Natural killer cell (primary cell): ENCODE measurements around the gene DNAH2. TPM values are rescaled to one million over a fixed set of nuclear protein-coding genes. Genes with fewer than 3 reads are reported as not detected.
"Not testable (repeated sequence)": the region's sequence is repeated elsewhere in the genome, so short reads cannot be mapped to it uniquely, and the experiment has no call there.

Source experiments
- ATAC-seq, 3 donors: fragments of 150-1000 bp in 2 of 3; fragments of 200-7000 bp in 1 of 3; cut with Tn5 transposase; 1 replicate in 1 of 3; 2 replicates in 2 of 3; pipeline ENCODE4 v1.10.0; 2021; ENCODE audit warnings: mild to moderate bottlenecking in 2 of 3, moderate library complexity in 2 of 3
- DNase-seq, 2 donors: peaks; one replicate each; pipeline versions ENCODE4 v3.0.0 to v3.0.0-alpha.2; 2013 to 2021; ENCODE audit warnings: mixed read lengths in 1 of 2
- H3K27ac ChIP-seq: one replicate; pipeline ENCODE4 v1.5.1; 2013; ENCODE audit warnings: mild to moderate bottlenecking, low read length
- H3K27me3 ChIP-seq: one replicate; pipeline ENCODE4 v1.6.1; 2013; ENCODE audit warnings: low read length; ENCODE audit not compliant: control insufficient read depth, insufficient read depth
- H3K36me3 ChIP-seq: one replicate; pipeline ENCODE4 v1.6.1; 2013; ENCODE audit warnings: low read length; ENCODE audit not compliant: control insufficient read depth, insufficient read depth
- H3K4me1 ChIP-seq: one replicate; pipeline ENCODE4 v1.6.1; 2013; ENCODE audit warnings: low read length; ENCODE audit not compliant: control insufficient read depth, insufficient read depth
- H3K4me3 ChIP-seq: one replicate; pipeline ENCODE4 v1.5.1; 2013; ENCODE audit warnings: low read length
- H3K9me3 ChIP-seq: one replicate; pipeline ENCODE4 v1.6.1; 2013; ENCODE audit warnings: low read length; ENCODE audit not compliant: control insufficient read depth, insufficient read depth
- H3K27ac Mint-ChIP-seq, 2 donors: one replicate each; pipeline ENCODE4 v1.8.0; 2022; ENCODE audit warnings: mild to moderate bottlenecking in 2 of 2, mixed read lengths in 2 of 2, moderate library complexity in 1 of 2
- H3K27me3 Mint-ChIP-seq, 2 donors: one replicate each; pipeline ENCODE4 v1.8.0; 2022; ENCODE audit warnings: low read depth in 2 of 2, mixed read lengths in 2 of 2
- H3K36me3 Mint-ChIP-seq: one replicate; pipeline ENCODE4 v1.8.0; 2022; ENCODE audit warnings: mixed read lengths
- H3K4me1 Mint-ChIP-seq, 2 donors: one replicate each; pipeline ENCODE4 v1.8.0; 2022; ENCODE audit warnings: mixed read lengths in 2 of 2
- H3K4me3 Mint-ChIP-seq: one replicate; pipeline ENCODE4 v1.8.0; 2022; ENCODE audit warnings: mild to moderate bottlenecking, moderate library complexity, mixed read lengths
- H3K9me3 Mint-ChIP-seq, 2 donors: one replicate each; pipeline ENCODE4 v1.8.0; 2022; ENCODE audit warnings: mixed read lengths in 2 of 2
- WGBS: methylation state at CpG from one replicate; pipeline ENCODE4 v1.1.7; 2013; ENCODE audit warnings: missing lambda C conversion rate; ENCODE audit not compliant: insufficient coverage; 5-methylcytosine and 5-hydroxymethylcytosine counted together
- intact Hi-C: fragments of 100-400 bp; cut with micrococcal nuclease; formaldehyde crosslinking; loops from one replicate; pipeline ENCODE4 v1.14.2; 2022
- total RNA-seq, 4 donors: library from RNA; stranded (reverse); fragments of 120-200 nt in 1 of 4; gene quantifications; one replicate each; pipeline versions ENCODE4 v1.2.3 to v1.2.4, GENCODE V29; 2013 to 2022
- TF ChIP-seq, protein P1 (sequence below): fragments of 200-600 bp; IDR thresholded peaks from one replicate; pipeline ENCODE4 v1.8.0; 2022; ENCODE audit warnings: antibody characterized with exemption

The DNAH2 gene
- total RNA-seq, 3 donors from 2014 or later (not counting 1 experiment from before 2014, with no cell fraction given): 0.05 to 0.07 TPM; not detected in 1

DNA sequence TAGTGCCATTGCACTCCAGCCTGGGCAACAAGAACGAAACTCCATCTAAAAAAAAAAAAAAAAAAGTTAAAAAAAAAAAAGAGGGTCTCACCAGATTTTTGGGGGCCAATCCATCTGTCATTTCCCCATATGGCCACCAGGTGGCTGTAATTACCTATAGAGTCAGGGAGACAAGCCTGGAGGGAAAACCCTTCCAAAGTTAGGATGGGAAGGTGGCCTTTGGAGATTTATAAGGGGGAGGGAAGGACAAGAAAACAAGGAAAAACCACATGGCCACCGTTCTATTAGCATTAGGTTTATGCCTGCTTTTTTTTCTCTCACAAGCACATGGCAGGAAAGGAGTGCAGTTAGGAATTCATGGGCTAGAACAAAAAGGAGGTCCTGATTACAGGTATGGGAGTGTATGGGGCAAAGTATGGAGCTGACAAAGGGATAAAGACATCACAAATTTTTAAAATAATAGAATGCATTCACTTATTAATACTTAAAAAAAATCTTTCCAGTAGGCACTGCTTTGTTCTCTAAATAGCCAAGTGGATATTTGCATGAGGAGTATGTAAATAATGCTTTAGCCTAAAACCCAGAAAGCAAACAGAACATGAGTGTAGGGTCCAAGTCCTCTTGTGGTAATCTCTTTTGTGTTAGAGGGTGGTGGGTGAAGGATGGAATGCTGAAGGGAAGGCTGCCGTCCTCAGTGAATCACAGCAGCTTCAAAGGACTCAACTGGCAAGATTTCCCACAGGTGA lies 145.3 kb downstream of the DNAH2 start:
- H3K27ac Mint-ChIP-seq: no peak overlapping the region
- no peaks in the 10 kb centered on the region for H3K36me3 Mint-ChIP-seq
- WGBS: 55% methylated on average over 2 of the region's 3 CpGs
- no peak for ATAC-seq
- H3K4me1 Mint-ChIP-seq: peaks cover 20 to 23% of the 10 kb centered on the region in 2 donors
- Histone ChIP-seq H3K27me3 (no peaks in the 10 kb centered on the region), H3K27ac (no peak overlapping the region), H3K4me3 (no peak overlapping the region), H3K4me1 (peaks cover 18% of the 10 kb centered on the region), H3K36me3 (peaks cover 2% of the 10 kb centered on the region), H3K9me3 (no peaks in the 10 kb centered on the region)
- DNase-seq: peak; percentile 25 to 76
- intact Hi-C loops: loop anchor here (1.0 to 5.0 kb wide), 3 partner anchors 49 to 194 kb away; no protein-coding TSS in a partner anchor
- H3K27me3 Mint-ChIP-seq: no peaks in the 10 kb centered on the region
- no peaks in the 10 kb centered on the region for H3K9me3 Mint-ChIP-seq
- no peak overlapping the region for H3K4me3 Mint-ChIP-seq
- TF ChIP-seq, protein P1, sequence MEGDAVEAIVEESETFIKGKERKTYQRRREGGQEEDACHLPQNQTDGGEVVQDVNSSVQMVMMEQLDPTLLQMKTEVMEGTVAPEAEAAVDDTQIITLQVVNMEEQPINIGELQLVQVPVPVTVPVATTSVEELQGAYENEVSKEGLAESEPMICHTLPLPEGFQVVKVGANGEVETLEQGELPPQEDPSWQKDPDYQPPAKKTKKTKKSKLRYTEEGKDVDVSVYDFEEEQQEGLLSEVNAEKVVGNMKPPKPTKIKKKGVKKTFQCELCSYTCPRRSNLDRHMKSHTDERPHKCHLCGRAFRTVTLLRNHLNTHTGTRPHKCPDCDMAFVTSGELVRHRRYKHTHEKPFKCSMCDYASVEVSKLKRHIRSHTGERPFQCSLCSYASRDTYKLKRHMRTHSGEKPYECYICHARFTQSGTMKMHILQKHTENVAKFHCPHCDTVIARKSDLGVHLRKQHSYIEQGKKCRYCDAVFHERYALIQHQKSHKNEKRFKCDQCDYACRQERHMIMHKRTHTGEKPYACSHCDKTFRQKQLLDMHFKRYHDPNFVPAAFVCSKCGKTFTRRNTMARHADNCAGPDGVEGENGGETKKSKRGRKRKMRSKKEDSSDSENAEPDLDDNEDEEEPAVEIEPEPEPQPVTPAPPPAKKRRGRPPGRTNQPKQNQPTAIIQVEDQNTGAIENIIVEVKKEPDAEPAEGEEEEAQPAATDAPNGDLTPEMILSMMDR: peak; percentile 84

DNA sequence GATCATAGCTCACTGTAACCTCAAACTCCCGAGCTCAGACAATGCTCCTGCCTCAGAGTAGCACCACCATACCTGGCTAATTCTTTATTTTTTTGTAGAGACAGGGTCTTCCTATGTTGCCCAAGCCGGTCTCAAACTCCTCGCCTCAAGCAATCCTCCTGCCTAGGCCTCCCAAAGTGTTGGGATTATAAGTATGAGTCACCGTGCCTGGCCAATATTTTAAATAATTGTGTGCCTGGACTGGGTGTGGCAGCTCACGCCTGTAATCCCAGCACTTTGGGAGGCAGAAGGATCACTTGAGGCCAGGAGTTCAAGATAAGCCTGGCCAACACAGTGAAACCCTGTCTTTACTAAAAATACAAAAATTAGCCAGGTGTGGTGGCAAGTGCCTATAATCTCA lies 146.8 kb downstream of the DNAH2 start:
- peaks cover 14% of the 10 kb centered on the region for H3K4me1 ChIP-seq
- not testable (repeated sequence) for H3K4me3 Mint-ChIP-seq, H3K36me3 Mint-ChIP-seq, H3K27ac Mint-ChIP-seq, H3K27me3 ChIP-seq, H3K36me3 ChIP-seq, H3K27me3 Mint-ChIP-seq, H3K4me3 ChIP-seq, ATAC-seq, H3K9me3 Mint-ChIP-seq, H3K27ac ChIP-seq, H3K9me3 ChIP-seq, DNase-seq
- peaks cover 33 to 36% of the 10 kb centered on the region in 2 donors for H3K4me1 Mint-ChIP-seq
- 78% methylated on average over 5 of the region's 5 CpGs for WGBS
- intact Hi-C loops: loop anchor here (5.0 kb wide), 1 partner anchor 48 kb away; no protein-coding TSS in a partner anchor

DNA sequence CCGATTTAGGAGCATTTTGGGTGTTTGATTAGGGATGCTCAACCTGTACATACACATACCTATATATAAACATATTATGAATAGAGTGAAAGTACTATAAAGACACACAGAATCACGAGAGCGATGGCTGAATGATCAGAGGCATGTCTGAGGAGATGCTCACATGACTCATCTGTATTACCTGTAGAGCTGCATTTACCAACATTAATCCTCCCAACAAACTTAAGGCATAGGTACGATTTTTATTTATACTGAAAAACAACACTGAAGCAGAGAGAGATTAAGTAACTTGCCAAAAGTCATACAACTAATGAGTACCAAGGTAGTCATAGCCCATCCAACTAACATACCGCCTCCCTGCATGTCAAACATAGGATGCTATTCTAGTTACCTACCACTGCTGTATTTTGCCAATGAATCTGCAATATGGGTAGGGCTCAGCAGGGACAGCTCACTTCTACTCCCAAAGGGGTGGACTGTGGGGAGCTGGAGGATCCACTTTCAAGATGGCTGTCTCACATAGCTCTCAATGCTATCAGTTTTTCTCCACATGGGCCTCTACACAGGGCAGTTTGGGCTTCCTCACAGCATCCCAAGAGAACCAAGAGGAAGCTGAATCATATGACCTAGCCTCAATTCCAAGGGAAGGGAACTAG lies 147.6 kb downstream of the DNAH2 start:
- peaks cover 33 to 36% of the 10 kb centered on the region in 2 donors for H3K4me1 Mint-ChIP-seq
- no peak overlapping the region for H3K27ac Mint-ChIP-seq
- H3K4me1 ChIP-seq: peaks cover 14% of the 10 kb centered on the region
- intact Hi-C loops: loop anchor here (5.0 kb wide), 1 partner anchor 47 kb away; no protein-coding TSS in a partner anchor
- TF ChIP-seq, protein P1: no peak
- DNase-seq (peak in 1 of 2 donors; percentile 6), ATAC-seq (no peak)
- no peaks in the 10 kb centered on the region for H3K9me3 ChIP-seq
- WGBS: 100% methylated on average over 2 of the region's 5 CpGs
- H3K36me3 Mint-ChIP-seq: no peaks in the 10 kb centered on the region
- H3K4me3 Mint-ChIP-seq: no peak overlapping the region
- no peaks in the 10 kb centered on the region for H3K27me3 ChIP-seq
- H3K27ac ChIP-seq: no peak overlapping the region
- H3K9me3 Mint-ChIP-seq: no peaks in the 10 kb centered on the region
- no peak overlapping the region for H3K4me3 ChIP-seq
- no peaks in the 10 kb centered on the region for H3K27me3 Mint-ChIP-seq
- no peaks in the 10 kb centered on the region for H3K36me3 ChIP-seq

DNA sequence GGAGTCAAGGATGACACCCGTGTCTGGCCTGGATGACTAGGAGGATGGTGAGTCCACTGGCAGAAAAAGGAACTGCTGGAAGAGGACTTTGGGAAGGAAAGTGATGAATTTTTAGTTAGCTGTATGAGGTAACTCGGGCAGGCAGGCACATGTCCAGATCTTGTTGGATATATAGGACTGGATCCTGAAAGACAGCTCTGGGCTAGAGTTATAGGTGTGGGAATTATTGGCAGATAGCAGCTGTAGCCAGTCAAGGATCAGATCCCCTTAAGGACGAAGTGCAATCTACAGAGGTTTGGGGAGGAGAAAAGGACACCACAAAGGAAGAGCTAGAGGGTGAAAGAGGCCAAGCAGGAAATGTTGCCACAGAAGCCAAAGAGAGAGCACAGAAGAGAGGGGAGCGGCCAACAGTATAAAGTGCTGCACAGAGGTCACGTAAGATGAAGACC lies 150.4 kb downstream of the DNAH2 start:
- Histone ChIP-seq H3K4me3 (no peak overlapping the region), H3K36me3 (no peaks in the 10 kb centered on the region), H3K4me1 (peaks cover 14% of the 10 kb centered on the region), H3K9me3 (no peaks in the 10 kb centered on the region), H3K27ac (peak overlapping the region; percentile 42), H3K27me3 (no peaks in the 10 kb centered on the region)
- Mint-ChIP-seq H3K27me3 (no peaks in the 10 kb centered on the region), H3K9me3 (no peaks in the 10 kb centered on the region), H3K4me3 (peak overlapping the region; percentile 79), H3K36me3 (no peaks in the 10 kb centered on the region), H3K4me1 (peaks cover 28 to 35% of the 10 kb centered on the region in 2 donors), H3K27ac (peak overlapping the region; percentile 63 to 88)
- ATAC-seq (peak; percentile 79 to 83 (median 79)), DNase-seq (peak in 1 of 2 donors; percentile 54)
- intact Hi-C loops: no loop called here
- WGBS: 20% methylated on average over 5 of the region's 5 CpGs
- TF ChIP-seq, protein P1: no peak
